AG04449 (cell line): ENCODE results near the gene MXD4.
A peak's percentile ranks its signal among the peaks of the same experiment; 100 is the strongest.

Experiments used
- CTCF ChIA-PET: fragments of 350-600 bp; formaldehyde crosslinking; extraction: SDS; loops from one replicate; lab custom pipeline; 2021; ENCODE audit warnings: antibody characterized with exemption; lab: Yijun Ruan, JAX
- POLR2A ChIA-PET: fragments of 400-600, 350-600 bp; formaldehyde crosslinking; extraction: SDS; loops from one replicate; lab custom pipeline; 2020; ENCODE audit warnings: antibody characterized with exemption, inconsistent platforms; lab: Yijun Ruan, JAX
- DNase-seq: peaks from one replicate; pipeline ENCODE4 v3.0.0-alpha.2; 2010; ENCODE audit warnings: low read depth, low spot score
- H3K4me3 ChIP-seq: 2 replicates; pipeline ENCODE4 v1.5.1; 2011; ENCODE audit warnings: low read depth, mild to moderate bottlenecking, control low read depth, low read length
- TF ChIP-seq, protein P1 (sequence below): IDR thresholded peaks from one replicate; pipeline ENCODE4 v1.5.1; 2011; ENCODE audit warnings: mild to moderate bottlenecking, moderate library complexity, low read length, control low read depth, inconsistent platforms; ENCODE audit not compliant: insufficient read depth; ENCODE audit errors: missing control alignments

The MXD4 gene, protein sequence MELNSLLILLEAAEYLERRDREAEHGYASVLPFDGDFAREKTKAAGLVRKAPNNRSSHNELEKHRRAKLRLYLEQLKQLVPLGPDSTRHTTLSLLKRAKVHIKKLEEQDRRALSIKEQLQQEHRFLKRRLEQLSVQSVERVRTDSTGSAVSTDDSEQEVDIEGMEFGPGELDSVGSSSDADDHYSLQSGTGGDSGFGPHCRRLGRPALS

DNA sequence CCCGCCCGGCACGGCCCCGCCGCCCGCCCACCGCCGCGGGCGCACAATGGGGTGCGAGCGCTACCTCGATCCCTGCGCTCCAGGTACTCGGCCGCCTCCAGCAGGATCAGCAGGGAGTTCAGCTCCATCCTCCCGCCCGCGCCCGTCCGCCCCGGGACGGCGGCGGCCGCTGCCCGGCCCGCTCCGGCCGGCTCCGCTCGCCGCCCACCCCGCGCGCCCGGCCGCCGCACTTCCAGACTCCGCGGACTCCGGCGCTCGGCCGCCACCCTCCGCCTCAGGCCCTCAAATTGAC is at the start of gene MXD4:
Gene MXD4, minus strand, starts transcription at position 257 of the 292 bp plus-strand sequence. Its CDS starts 129 bp downstream, at position 128.
- no peak for DNase-seq
- CTCF ChIA-PET: interaction anchor here (0.9 to 1.5 kb wide), 2 partner anchors 151 to 179 kb away, joined by 3 to 9 read pairs; no protein-coding TSS in a partner anchor
- TF ChIP-seq, protein P1, sequence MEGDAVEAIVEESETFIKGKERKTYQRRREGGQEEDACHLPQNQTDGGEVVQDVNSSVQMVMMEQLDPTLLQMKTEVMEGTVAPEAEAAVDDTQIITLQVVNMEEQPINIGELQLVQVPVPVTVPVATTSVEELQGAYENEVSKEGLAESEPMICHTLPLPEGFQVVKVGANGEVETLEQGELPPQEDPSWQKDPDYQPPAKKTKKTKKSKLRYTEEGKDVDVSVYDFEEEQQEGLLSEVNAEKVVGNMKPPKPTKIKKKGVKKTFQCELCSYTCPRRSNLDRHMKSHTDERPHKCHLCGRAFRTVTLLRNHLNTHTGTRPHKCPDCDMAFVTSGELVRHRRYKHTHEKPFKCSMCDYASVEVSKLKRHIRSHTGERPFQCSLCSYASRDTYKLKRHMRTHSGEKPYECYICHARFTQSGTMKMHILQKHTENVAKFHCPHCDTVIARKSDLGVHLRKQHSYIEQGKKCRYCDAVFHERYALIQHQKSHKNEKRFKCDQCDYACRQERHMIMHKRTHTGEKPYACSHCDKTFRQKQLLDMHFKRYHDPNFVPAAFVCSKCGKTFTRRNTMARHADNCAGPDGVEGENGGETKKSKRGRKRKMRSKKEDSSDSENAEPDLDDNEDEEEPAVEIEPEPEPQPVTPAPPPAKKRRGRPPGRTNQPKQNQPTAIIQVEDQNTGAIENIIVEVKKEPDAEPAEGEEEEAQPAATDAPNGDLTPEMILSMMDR: no peak
- POLR2A ChIA-PET: interaction anchor here (0.7 to 1.3 kb wide), 11 partner anchors 9 to 207 kb away, joined by 3 to 12 read pairs (median 4); partner anchors contain the start of genes HAUS3, POLN and RNF4
- peak within 1 kb of the TSS; percentile 81 for H3K4me3 ChIP-seq

DNA sequence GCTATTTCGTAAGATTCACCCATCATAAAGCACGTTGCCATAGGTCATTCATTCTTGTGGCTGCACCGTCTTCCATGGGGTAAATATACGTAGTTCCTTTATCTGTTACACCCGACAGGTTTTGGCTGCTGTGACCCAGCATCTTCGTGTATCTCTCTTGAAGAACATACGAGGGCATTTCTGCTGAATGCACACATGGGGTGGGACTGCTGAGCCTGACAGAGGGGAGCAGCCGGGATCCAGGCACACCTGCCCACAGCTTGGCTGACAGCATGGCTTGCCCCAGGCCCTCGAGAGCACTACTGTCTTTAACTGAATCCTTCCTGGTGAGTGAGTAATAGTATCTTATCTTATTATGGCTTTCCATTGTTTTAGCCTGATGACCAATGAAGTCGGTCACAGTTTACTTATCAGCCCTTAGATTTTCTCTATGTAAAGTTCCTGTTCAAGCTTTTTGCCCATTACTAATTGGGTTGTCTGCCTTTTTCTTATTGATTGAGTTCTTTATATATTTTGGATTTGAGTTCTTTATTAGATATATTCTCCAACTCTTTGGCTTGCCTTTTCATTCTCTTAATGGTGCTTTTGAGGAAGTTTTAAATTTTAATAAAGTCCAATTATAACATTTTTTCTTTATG is 45.0 kb upstream of the MXD4 start:
- no peak for DNase-seq
- ChIA-PET CTCF (interaction anchor here (0.7 kb wide), 1 partner anchor 14 kb away, joined by 3 read pairs; no protein-coding TSS in a partner anchor), POLR2A (no interaction called here)
- TF ChIP-seq, protein P1: no peak
- H3K4me3 ChIP-seq: no peak overlapping the region

DNA sequence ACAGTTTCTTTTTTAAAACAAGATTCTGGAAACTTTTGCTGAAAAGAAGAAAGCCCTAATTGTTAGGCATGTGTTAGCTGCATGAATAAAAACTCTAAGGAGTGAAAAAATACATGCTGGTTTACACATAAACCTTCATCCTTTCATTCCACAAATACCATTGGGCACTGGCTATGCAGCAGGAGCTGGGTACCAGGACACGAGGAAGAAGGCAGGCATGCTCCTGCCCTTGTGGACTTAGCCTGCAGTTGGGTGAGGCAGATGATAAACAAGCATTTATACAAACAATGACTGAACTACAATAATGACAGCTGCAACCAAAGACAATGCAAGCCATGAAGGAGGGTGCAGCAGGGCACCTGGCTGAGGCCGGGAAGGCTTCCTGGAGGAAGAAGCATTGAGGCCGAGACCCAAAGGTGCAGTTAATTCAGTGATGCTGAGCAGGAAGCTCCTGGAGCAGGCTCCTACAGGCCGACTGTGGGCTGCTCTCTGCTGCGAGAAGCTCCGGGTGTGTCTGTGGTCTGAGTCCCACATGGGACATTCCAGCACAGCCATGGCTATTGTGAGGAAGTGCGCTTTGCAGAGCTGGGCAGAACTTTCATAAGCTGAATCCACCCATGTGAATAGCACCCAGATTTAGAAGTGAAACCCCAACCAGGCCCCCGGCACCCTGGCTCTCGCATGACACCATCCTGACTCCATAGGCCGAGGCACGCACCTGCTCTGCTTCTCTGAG is 44.0 kb upstream of the MXD4 start:
- DNase-seq: no peak
- TF ChIP-seq, protein P1: no peak
- POLR2A ChIA-PET: no interaction called here
- H3K4me3 ChIP-seq: no peak overlapping the region
- CTCF ChIA-PET: no interaction called here

DNA sequence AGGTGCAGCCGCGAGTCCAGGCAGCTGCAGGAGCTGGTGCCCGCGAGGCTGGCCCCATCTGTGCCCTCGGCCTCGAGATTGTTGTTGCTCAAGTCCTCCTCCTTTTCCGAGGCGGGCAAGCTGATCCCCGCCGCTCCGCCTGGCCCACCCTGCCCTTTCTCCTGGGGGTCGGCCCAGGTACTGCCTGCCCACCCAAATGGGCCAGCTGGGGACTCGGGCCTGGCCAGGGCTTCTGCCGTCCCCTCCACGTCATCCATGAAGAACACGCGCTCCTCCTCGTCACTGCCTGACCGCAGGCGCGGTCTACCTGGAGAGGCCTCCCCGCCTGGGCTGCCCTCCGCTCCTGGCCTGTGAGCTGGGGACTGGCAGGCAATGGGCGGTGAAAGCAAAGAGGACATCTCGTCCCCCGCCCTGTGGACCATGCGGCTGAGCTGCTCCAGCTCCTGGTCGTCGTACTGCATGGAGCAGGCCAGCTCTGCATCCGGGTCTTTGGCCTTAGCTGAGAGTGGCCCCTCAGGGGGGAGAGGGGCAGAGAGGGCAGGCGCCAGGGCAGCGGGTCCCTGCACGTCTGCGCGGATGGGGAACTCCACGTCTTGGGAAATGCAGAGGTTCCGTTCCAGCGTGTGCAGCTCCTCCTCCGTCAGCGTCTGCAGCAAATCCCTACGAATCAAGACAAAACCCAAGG is 43.1 kb upstream of the MXD4 start:
- no peak overlapping the region for H3K4me3 ChIP-seq
- CTCF ChIA-PET: no interaction called here
- TF ChIP-seq, protein P1: no peak
- POLR2A ChIA-PET: no interaction called here
- DNase-seq: no peak

DNA sequence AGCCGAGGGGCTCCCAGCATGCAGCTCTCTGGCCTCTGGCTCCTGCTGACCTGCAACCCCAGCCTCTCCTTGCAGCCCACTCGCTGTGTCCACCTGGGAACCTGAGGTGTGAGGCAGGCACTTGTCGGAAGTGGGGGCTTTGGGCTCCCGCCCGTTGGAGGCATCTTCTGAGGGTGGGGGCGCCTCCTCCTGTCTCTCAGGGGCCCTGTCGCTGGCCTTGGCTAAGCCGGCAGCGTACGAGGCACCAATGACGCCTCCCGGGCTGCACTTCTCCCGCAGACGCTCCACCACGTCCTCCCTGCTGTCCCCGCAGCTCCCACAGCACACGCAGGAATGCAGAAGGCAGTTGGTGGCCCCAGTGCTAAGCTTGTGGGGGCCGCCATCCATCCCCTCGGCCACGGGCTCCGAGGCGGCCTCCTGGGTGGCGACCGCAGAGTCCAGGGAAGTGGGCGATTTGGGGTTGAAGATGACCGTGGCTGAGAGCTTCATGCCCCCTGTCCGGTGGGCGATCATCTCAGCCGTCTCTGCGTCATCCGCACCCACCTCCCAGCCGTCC is 42.5 kb upstream of the MXD4 start:
- ChIA-PET CTCF (no interaction called here), POLR2A (no interaction called here)
- H3K4me3 ChIP-seq: no peak overlapping the region
- TF ChIP-seq, protein P1: no peak
- no peak for DNase-seq
